ENCODE data around the gene SLC2A4RG. TPM values are rescaled to one million over a fixed set of nuclear protein-coding genes. Genes with fewer than 3 reads are reported as not detected.

SLC2A4RG gene
- total and polyA plus RNA-seq, 2 of the 13 experiments (the other 11 are each of a cell fraction or from before 2014, with no cell fraction given) = 91.4 to 95.9 TPM

DNA sequence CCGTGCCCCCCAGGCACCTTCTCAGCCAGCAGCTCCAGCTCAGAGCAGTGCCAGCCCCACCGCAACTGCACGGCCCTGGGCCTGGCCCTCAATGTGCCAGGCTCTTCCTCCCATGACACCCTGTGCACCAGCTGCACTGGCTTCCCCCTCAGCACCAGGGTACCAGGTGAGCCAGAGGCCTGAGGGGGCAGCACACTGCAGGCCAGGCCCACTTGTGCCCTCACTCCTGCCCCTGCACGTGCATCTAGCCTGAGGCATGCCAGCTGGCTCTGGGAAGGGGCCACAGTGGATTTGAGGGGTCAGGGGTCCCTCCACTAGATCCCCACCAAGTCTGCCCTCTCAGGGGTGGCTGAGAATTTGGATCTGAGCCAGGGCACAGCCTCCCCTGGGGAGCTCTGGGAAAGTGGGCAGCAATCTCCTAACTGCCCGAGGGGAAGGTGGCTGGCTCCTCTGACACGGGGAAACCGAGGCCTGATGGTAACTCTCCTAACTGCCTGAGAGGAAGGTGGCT is 42.2 kb upstream of the SLC2A4RG start (continued):
- TF ChIP-seq ZNF44 (CRISPR knock-in tag; IDR thresholded peaks at IDR 0.05) (0 out of 2 replicates have a peak, but pooled peaks have one; percentile 45), ELF3 (CRISPR knock-in tag; IDR thresholded peaks at IDR 0.05) (no peak), CHD2 (IDR thresholded peaks at IDR 0.05; ENCODE audit: low read depth, low read length) (no peak), RFX5 (IDR thresholded peaks at IDR 0.05; ENCODE audit: low read depth, low read length) (no peak), ZSCAN21 (CRISPR knock-in tag; IDR thresholded peaks at IDR 0.05; ENCODE audit: borderline replicate concordance) (0 out of 2 replicates have a peak, but pooled peaks have one; percentile 9), ZBTB21 (CRISPR knock-in tag; IDR thresholded peaks at IDR 0.05) (no peak), SOX5 (CRISPR knock-in tag; IDR thresholded peaks at IDR 0.05; ENCODE audit: borderline replicate concordance) (no peak), NFE2L1 (CRISPR knock-in tag; IDR thresholded peaks at IDR 0.05; ENCODE audit: borderline replicate concordance) (no peak), ARNTL (CRISPR knock-in tag; IDR thresholded peaks at IDR 0.05) (0 out of 2 replicates have a peak, but pooled peaks have one; percentile 30), NR2C2 (CRISPR knock-in tag; IDR thresholded peaks at IDR 0.05; ENCODE audit: borderline replicate concordance) (0 out of 2 replicates have a peak, but pooled peaks have one; percentile 24), ZNF747 (CRISPR knock-in tag; IDR thresholded peaks at IDR 0.05; ENCODE audit: borderline replicate concordance) (no peak), GATAD1 (CRISPR knock-in tag; IDR thresholded peaks at IDR 0.05) (no peak), ZNF567 (CRISPR knock-in tag; IDR thresholded peaks at IDR 0.05; ENCODE audit: borderline replicate concordance) (no peak), HNF4A (CRISPR knock-in tag; IDR thresholded peaks at IDR 0.05) (no peak; the same call in 1 of the 2 replicates), ATF7 (IDR thresholded peaks at IDR 0.05) (no peak), ATF7 (CRISPR knock-in tag; IDR thresholded peaks at IDR 0.05) (no peak), ZSCAN12 (CRISPR knock-in tag; IDR thresholded peaks at IDR 0.05) (no peak), SAP130 (CRISPR knock-in tag; IDR thresholded peaks at IDR 0.05; ENCODE audit: low read depth) (no peak), ZNF556 (CRISPR knock-in tag; IDR thresholded peaks at IDR 0.05; ENCODE audit: borderline replicate concordance) (no peak), ZFAT (CRISPR knock-in tag; conservative IDR thresholded peaks at IDR 0.05) (no peak), ATAD3A (CRISPR knock-in tag; IDR thresholded peaks at IDR 0.05) (no peak), RCOR2 (CRISPR knock-in tag; IDR thresholded peaks at IDR 0.05) (no peak)
- TF ChIP-seq, protein P1, sequence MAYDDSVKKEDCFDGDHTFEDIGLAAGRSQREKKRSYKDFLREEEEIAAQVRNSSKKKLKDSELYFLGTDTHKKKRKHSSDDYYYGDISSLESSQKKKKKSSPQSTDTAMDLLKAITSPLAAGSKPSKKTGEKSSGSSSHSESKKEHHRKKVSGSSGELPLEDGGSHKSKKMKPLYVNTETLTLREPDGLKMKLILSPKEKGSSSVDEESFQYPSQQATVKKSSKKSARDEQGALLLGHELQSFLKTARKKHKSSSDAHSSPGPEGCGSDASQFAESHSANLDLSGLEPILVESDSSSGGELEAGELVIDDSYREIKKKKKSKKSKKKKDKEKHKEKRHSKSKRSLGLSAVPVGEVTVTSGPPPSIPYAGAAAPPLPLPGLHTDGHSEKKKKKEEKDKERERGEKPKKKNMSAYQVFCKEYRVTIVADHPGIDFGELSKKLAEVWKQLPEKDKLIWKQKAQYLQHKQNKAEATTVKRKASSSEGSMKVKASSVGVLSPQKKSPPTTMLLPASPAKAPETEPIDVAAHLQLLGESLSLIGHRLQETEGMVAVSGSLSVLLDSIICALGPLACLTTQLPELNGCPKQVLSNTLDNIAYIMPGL (CRISPR knock-in tag; IDR thresholded peaks at IDR 0.05; ENCODE audit: borderline replicate concordance in 1 of 2, low read depth in 1 of 2) = no peak
- TF ChIP-seq, protein P2, sequence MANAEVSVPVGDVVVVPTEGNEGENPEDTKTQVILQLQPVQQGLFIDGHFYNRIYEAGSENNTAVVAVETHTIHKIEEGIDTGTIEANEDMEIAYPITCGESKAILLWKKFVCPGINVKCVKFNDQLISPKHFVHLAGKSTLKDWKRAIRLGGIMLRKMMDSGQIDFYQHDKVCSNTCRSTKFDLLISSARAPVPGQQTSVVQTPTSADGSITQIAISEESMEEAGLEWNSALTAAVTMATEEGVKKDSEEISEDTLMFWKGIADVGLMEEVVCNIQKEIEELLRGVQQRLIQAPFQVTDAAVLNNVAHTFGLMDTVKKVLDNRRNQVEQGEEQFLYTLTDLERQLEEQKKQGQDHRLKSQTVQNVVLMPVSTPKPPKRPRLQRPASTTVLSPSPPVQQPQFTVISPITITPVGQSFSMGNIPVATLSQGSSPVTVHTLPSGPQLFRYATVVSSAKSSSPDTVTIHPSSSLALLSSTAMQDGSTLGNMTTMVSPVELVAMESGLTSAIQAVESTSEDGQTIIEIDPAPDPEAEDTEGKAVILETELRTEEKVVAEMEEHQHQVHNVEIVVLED (CRISPR knock-in tag; IDR thresholded peaks at IDR 0.05; ENCODE audit: borderline replicate concordance) = 0 out of 2 replicates have a peak, but pooled peaks have one; percentile 18
- TF ChIP-seq, protein P3, sequence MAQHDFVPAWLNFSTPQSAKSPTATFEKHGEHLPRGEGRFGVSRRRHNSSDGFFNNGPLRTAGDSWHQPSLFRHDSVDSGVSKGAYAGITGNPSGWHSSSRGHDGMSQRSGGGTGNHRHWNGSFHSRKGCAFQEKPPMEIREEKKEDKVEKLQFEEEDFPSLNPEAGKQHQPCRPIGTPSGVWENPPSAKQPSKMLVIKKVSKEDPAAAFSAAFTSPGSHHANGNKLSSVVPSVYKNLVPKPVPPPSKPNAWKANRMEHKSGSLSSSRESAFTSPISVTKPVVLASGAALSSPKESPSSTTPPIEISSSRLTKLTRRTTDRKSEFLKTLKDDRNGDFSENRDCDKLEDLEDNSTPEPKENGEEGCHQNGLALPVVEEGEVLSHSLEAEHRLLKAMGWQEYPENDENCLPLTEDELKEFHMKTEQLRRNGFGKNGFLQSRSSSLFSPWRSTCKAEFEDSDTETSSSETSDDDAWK (CRISPR knock-in tag; IDR thresholded peaks at IDR 0.05) = no peak
- TF ChIP-seq, protein P4, sequence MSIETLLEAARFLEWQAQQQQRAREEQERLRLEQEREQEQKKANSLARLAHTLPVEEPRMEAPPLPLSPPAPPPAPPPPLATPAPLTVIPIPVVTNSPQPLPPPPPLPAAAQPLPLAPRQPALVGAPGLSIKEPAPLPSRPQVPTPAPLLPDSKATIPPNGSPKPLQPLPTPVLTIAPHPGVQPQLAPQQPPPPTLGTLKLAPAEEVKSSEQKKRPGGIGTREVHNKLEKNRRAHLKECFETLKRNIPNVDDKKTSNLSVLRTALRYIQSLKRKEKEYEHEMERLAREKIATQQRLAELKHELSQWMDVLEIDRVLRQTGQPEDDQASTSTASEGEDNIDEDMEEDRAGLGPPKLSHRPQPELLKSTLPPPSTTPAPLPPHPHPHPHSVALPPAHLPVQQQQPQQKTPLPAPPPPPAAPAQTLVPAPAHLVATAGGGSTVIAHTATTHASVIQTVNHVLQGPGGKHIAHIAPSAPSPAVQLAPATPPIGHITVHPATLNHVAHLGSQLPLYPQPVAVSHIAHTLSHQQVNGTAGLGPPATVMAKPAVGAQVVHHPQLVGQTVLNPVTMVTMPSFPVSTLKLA (IDR thresholded peaks at IDR 0.05) = no peak

Data from HepG2 (cell line).